Fibroblast of lung (primary cell): ENCODE results near the gene TMEM163.

ENCODE experiments used
- EZH2 ChIP-seq: IDR thresholded peaks from 2 replicates; pipeline ENCODE4 v1.5.1; 2012; ENCODE audit warnings: low read length, control low read depth, mild to moderate bottlenecking; ENCODE audit errors: missing control alignments
- TF ChIP-seq, protein P1 (sequence below), 2 donors: IDR thresholded peaks in 1 of 2; conservative IDR thresholded peaks in 1 of 2; 1 replicate in 1 of 2; 2 replicates in 1 of 2; pipeline ENCODE4 v1.5.1; 2011 to 2012; ENCODE audit warnings: low read length in 2 of 2, control low read depth in 1 of 2, inconsistent platforms in 1 of 2, low read depth in 1 of 2, mild to moderate bottlenecking in 1 of 2

GRCh38 chr2:134537121-134537520 is 181.7 kb downstream of the TMEM163 start:
- TF ChIP-seq, protein P1, sequence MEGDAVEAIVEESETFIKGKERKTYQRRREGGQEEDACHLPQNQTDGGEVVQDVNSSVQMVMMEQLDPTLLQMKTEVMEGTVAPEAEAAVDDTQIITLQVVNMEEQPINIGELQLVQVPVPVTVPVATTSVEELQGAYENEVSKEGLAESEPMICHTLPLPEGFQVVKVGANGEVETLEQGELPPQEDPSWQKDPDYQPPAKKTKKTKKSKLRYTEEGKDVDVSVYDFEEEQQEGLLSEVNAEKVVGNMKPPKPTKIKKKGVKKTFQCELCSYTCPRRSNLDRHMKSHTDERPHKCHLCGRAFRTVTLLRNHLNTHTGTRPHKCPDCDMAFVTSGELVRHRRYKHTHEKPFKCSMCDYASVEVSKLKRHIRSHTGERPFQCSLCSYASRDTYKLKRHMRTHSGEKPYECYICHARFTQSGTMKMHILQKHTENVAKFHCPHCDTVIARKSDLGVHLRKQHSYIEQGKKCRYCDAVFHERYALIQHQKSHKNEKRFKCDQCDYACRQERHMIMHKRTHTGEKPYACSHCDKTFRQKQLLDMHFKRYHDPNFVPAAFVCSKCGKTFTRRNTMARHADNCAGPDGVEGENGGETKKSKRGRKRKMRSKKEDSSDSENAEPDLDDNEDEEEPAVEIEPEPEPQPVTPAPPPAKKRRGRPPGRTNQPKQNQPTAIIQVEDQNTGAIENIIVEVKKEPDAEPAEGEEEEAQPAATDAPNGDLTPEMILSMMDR (conservative IDR thresholded peaks at IDR 0.05 in 1 of 2, IDR thresholded peaks at IDR 0.05 in 1 of 2; ENCODE audit: low read depth in 1 of 2, low read length in 2 of 2), result no peak
- TF ChIP-seq EZH2, result no peak
